ENCODE measurements around the gene SLC27A2. TPM values are rescaled to one million over a fixed set of nuclear protein-coding genes. Genes with fewer than 3 reads are reported as not detected.

The SLC27A2 gene
- total RNA-seq, 1 donor: under 0.01 TPM

GRCh38 chr15:50257924-50258323 is 75.9 kb downstream of the SLC27A2 start:
- no peak overlapping the region for H3K4me3 ChIP-seq (ENCODE audit: low read depth, low read length)
- TF ChIP-seq CTCF (IDR thresholded peaks at IDR 0.05; ENCODE audit: insufficient read depth, low read depth, low read length): no peak
- peak; percentile 58 for DNase-seq (ENCODE audit: low read depth)

- no peak for DNase-seq (ENCODE audit: low read depth)
- no peak for TF ChIP-seq CTCF (IDR thresholded peaks at IDR 0.05; ENCODE audit: insufficient read depth, low read depth, low read length)
- H3K4me3 ChIP-seq (ENCODE audit: low read depth, low read length): no peak overlapping the region
These were observed 77.3 kb downstream of the SLC27A2 start for GRCh38 chr15:50259276-50259675.

- no peak overlapping the region for H3K4me3 ChIP-seq (ENCODE audit: low read depth, low read length)
- no peak for TF ChIP-seq CTCF (IDR thresholded peaks at IDR 0.05; ENCODE audit: insufficient read depth, low read depth, low read length)
- no peak for DNase-seq (ENCODE audit: low read depth)
These were observed 79.0 kb downstream of the SLC27A2 start for GRCh38 chr15:50260969-50261496.

GRCh38 chr15:50261981-50262380 is 80.0 kb downstream of the SLC27A2 start:
- no peak for TF ChIP-seq CTCF (IDR thresholded peaks at IDR 0.05; ENCODE audit: insufficient read depth, low read depth, low read length)
- DNase-seq (ENCODE audit: low read depth): no peak
- no peak overlapping the region for H3K4me3 ChIP-seq (ENCODE audit: low read depth, low read length)

- DNase-seq (ENCODE audit: low read depth): no peak
- no peak overlapping the region for H3K4me3 ChIP-seq (ENCODE audit: low read depth, low read length)
- no peak for TF ChIP-seq CTCF (IDR thresholded peaks at IDR 0.05; ENCODE audit: insufficient read depth, low read depth, low read length)
These were observed 80.5 kb downstream of the SLC27A2 start for GRCh38 chr15:50262533-50262932.

GRCh38 chr15:50265620-50266019 is 83.6 kb downstream of the SLC27A2 start, which contains the start of gene HDC:
Gene HDC, minus strand, starts transcription at chr15:50265726. Its CDS starts 103 bp downstream, at chr15:50265623.
- no peak within 1 kb of the TSS for H3K4me3 ChIP-seq (ENCODE audit: low read depth, low read length)
- DNase-seq (ENCODE audit: low read depth): no peak
- TF ChIP-seq CTCF (IDR thresholded peaks at IDR 0.05; ENCODE audit: insufficient read depth, low read depth, low read length): no peak

GRCh38 chr15:50267577-50267976 is 85.6 kb downstream of the SLC27A2 start:
- no peak overlapping the region for H3K4me3 ChIP-seq (ENCODE audit: low read depth, low read length)
- no peak for TF ChIP-seq CTCF (IDR thresholded peaks at IDR 0.05; ENCODE audit: insufficient read depth, low read depth, low read length)
- no peak for DNase-seq (ENCODE audit: low read depth)
